HG03460 (cell line): ENCODE data around the gene UQCR11.

ENCODE experiments used
- ATAC-seq: cut with Tn5 transposase; IDR thresholded peaks from one replicate; pipeline ENCODE4 v1.9.1; 2021; ENCODE audit not compliant: unreplicated experiment

The UQCR11 gene

DNA sequence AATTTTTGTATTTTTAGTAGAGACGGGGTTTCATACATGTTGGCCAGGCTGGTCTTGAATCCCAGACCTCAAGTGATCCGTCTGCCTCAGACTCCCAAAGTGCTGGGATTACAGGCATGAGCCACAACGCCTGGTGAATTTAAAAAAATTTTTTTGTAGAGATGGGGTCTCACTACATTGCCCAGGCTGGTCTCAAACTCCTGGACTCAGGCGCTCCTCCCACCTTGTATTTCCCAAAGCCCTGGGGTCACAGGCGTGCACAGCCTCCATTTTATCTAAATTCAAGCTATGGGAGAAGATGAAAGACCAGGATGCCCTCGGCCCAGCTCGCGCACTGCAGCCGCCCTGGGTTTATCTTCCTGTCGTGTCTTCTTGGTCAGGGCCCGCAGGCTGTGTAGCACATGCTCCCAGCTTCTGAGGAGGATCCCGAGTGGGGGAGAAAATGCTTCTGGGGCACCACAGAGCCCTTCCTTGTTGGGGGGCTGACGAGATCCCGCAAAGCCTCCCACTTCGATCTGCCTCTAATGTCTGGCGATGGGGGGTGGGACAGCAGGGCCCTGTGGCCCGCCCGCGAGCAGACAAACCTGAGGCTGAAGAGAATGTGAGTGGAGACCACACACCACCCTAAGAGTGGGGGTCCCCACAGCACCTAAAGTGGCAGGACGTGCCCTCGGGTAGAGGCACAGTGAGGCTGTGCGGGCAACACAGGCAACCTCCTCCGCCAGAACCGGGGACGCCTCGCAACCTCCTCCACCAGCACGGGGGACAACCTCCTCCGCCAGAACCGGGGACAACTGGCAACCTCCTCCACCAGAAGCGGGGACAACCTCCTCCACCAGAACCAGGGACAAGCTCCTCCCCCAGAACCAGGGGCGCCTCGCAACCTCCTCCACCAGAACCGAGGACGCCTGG, 31.3 kb upstream of the UQCR11 start:
- ATAC-seq: no peak

DNA sequence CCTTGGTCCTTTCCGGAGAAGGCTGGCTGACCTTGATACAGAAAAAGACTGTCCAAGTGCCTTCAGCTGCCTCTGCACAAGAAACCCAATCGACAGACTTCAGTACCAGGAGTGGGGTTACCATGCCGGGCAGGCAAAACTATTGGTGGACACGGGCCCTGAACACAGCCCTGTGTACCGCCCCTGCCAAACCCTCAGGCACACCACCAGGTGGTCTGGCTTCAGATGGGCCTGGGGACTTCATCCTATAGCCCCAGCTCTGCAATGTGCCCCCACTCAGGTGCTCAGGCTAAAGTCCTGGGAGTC, 29.6 kb upstream of the UQCR11 start:
- ATAC-seq: no peak

DNA sequence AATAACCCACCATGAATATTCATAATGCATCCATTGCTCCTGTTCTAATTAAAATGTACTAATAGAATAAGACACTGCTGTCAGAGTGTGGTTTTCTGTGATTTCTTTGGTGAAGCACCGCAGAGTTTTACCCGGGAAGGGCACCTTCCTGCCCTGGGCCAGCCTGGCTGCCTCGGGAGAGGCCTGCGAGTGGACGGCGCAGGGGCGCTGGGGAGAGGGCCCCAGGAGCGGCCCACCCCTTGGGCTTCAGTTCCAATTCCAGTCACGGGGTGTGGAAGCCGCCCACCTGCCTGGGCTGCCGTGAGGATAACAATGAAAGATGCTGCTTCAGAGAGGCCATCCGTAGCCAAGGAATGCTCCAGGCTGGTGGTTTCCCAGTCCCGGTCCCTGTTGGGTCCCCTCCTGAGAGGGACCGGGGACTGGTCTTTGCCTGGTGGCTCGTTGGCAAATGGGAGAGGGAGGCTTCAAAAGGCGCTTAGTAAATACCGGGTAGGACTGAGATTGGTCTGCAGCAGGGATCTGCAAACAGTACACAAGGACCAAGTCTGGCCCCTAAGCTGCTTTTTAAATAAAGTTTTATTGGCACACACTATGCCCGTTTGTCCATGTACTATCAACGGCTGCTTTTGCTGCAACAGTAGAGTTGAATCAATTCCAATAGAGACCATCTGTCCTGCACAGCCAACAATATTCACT, 29.1 kb upstream of the UQCR11 start:
- no peak for ATAC-seq

DNA sequence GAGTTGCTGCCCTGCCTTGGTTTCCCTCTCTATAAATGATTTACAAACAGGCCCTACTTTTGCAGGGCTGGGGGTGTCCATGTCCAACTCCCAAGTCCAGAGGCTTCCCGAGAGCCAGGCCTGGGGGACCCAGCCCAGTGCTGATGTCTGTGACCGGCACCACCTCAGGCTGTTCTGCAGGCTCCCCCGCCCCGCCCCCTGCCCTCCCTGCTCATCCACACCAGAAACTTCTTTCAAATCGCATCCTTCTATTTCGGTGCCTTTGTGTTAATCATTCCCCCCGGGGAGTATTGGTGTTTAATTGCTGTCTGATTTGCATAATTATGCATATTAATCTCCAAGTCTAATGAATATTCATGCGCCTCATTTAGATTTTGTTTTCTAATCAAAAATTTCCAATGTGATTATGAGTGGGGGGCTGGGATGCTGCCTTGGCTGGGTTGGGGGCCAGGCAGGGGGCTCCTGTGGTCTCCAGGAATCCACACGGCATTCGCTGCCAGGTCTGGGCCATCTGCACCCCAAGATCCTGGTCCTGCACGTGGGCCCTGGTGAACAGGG, 28.1 kb upstream of the UQCR11 start:
- no peak for ATAC-seq

DNA sequence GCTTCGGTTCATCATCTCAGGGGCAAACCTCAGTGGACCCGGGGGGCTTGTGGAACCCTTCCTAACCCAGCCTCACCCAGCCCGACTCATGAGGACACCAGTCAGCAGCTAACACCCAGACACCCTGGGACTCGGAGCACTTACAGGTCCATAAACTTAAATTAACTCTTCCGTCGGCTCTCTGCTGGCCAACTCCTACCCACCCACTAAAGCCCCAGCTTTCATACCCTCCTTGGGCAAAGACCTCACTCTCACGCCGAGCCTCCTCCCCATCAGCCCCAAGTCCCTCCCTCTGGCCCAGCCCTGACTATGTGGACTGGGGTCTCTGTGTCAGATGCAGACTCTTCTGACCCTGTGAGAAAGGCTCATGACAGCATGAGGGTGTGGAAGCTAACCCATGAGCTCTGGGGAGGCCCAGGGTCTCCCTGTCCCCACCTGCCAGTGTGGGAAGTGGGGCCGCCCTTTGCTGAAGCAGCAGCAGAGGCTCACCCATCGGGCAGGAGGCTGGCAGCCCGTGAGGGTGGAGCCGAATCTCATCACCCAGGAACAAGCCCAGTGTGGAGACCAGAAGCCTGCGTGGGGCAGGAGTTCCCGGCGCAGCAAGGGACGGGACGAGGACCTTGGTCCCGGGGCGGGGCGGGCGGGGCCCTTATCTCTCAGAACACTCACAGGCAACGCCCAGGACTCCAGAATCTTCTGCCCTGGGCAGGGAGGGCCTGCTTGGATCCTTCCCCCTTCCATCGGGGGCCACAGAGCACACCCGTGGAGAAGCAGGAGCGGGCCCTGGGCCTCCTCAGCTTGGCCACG, 27.4 kb upstream of the UQCR11 start:
- ATAC-seq: no peak

DNA sequence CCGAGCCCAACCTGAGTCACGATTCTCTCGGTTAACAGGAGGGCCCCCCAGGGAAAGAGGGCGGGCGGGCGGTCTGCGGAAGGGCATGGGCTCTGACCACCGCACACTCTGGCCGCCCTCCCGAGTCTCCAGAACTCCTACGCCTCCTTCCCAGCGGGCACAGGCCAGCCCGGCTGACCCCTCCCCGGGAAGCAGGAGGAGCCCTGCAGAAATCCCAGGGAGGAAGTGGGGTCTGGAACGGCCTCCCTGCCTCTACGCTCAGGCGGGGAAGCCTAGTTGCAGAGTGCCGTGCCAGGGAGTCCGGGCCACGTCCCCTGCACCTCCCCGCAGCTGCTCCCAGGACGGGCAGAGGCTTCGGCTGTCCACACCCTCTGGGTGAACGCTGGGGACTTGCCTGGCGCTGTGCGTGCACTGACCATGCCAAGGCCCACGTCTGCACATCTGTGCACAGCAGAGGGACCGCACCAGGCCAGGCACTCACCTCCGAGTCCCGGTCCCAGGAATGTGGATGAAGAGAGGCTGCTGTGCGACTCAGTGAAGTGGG, 26.4 kb upstream of the UQCR11 start:
- ATAC-seq: no peak

DNA sequence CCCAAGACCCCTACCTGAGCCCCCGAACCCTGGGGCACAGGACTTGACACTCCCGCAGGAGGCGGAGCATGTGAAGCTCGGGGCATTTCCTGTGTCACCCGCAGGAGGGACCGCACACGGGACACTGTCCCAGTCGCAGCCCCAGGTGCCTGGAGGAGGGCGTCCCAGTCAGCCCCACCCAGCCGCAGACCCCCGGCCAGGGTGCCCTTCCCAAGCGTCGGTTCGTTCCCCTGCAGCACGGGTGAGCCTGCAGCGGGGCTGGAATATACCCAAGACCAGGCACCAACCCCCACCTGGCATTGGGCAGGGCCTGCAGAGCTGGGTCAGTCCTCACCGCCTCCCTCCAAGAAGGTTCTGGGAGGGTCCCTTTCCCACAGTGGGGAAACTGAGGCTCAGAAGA, 25.5 kb upstream of the UQCR11 start:
- no peak for ATAC-seq

DNA sequence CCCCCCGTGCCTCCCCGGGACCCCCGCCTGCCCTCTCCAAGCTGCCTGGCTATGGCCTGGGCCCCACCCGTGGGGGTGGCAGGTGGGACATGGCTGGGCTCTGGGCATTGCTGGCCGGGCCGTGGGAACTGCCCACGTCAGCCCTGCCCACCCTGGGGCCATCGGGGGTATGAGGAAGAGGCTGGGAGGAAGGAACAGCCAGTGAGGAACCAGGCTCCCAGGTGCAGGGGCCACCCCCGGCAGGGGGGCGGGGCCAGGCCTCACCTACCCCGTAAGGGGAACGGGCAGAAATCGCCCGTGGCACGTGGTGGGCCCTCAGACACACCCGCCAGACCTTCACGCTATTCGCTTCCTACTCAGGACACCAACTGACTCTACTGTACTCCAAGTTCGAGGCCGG, 24.8 kb upstream of the UQCR11 start:
- ATAC-seq: no peak

DNA sequence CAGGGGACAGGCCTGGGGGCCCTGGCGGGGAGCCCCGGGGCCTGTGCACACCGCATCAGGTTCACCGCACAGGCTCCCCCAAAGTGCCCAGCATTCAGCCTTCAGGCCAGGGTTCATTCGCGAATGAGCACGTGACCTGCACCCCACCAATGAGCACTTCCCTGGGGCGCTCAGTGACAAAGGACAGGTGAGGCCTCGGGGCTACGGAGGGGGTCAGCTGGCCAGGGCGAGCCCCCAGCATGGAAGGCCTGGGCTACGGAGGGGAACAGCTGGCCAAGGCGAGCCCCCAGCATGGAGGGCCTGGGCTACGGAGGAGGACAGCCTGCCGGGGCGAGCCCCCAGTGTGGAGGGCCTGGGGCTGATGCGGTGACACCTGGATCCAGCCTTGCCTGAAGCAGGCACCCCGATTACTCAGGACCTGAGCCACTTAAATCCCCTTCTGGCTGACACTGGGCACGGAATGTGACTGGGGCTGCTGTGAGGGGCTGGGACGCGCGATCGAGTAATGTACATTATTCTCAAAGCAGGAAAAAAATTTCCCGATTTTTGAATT, 24.1 kb upstream of the UQCR11 start:
- ATAC-seq: no peak

DNA sequence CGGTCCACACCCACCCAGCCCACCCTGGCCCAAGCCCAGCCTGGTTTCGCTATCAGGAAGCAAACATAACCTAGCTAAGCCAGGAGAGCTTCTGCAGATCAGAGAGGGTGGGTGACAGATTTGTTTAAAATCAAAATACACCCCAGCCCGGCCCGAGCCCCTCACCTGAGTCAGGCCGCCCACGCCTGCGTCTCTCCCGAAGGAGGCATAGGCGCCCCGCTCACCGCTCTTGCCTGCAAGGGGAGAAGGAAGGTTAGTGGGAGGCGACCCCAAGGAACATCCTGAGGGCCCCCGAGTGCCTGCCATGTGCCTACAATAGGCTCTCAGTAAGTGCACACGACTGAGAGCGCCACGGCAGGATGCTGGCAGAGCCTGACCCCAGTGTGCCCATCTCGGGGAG, 21.9 kb upstream of the UQCR11 start:
- no peak for ATAC-seq

DNA sequence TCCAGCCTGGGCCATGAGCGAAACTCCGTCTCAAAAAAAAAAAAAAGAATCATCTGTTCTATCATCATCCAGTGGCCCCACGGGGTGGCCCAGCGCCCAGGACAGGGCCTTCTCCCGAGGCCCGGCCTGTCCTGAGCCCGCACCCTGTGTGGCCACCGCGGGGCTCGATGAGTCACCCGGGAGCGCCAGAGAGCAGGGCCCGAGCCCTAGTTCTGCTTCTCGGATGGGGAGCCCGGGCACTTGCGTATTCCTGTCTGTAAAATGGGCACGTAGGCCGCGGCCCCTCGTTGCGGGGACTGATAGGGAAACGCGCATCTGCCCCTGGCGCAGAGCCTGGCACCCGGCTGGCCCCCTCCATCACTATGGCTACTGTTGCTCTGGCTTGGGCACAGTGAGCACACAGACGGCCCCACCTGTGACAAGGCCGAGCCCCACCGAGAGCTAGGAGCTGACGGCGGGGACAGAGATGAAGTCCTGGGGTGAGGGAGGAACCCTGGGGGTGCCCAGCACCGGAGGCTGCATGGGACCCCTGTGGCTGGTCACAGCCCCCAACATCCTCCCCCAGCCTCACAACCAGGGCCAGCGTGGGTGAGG, 21.3 kb upstream of the UQCR11 start:
- no peak for ATAC-seq

DNA sequence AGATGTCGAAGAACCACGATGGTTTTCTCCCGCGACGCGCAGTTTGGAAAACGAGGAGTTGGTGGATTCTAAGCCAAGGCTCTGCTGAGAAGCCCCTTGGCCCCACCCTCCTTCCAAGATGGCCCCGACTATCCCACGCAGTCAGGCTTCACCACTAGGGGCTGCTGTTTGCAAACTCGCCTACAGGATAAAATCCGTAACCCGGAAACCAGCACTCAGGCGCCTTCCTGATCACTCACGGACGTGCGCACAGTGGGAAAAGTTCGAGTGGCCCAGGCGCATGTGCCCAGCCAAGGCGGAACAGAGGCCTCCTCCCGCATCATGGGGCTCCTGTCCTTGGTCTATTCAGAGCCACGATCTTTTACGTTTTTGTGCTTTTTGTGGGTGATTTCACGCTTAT, 19.2 kb upstream of the UQCR11 start:
- ATAC-seq: no peak

DNA sequence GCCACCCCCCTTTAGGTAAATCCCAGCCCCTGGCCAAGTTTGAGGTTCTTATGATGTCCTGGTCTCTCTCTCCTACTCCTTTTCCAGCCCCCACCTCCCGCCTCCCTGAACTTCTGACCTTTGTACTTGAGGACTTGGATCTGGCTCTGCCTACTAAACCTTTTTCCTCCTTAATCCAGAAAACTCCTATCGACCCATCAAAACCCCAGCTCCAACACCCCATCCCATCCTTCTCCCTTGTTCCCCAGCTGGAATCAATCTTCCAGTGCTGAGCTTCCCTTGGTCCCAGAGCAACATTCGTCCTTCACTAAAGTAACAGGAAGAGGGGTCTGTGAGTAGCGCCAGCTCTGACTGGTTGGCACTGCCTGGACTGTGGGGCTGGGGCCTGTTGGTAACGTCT, 17.3 kb upstream of the UQCR11 start:
- no peak for ATAC-seq

DNA sequence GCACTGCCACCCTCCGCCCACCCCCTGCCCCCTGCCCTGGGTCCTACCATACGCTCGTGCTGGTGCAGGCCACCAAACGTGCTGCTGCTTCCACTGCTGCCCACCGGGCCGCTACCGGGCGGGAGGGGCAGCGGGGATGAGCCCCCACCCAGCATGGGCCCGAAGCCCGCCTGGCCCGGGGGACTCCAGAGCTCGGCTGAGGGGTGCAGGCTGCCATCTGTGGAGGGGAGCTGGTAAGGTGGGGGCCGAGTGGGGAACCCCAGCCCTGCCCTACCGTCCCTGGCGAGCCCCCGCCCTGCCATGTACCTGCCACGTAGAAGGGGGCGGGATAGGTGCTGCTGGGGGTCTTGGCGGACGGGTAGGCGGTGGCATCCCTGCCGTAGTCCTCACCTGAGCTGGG, 16.7 kb upstream of the UQCR11 start:
- no peak for ATAC-seq

DNA sequence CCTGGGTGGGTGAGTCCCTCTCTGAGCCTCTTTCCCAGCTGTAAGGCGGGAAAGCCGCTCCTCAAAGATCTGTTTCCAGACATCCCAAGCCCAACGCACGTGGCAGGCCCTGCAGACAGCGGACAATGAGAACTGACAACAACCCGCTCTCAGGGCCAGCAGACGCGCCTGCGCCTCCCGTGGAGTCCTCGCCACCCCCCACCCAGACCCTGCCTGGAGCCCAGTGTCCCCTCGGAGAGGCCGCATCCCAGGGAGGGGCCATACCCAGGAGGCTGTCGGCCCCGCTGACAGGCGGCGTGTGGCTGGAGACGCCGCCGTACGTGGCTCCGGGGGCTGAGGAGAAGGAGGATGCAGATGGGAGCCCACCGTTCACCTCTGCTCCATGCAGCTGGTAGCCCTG, 16.3 kb upstream of the UQCR11 start:
- no peak for ATAC-seq

DNA sequence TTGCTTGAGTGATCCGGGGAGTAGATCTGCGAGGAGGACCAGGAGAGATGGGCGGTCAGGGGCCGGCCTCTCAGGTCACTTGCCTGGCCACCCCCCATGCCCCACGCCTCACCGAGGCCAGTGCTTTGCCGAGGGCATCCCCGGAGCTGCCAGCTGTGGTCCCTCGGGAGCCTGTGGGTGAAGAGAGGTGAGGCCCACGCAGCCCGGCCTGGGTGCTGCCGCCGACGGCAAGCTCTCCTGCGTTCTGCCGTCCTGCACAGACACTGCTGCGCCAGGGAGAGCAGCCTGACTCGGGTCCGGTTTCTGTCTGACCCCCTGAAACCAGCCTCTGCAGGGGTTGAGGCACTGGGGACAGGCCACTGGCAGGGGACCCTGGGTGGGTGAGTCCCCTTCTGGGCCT, 15.8 kb upstream of the UQCR11 start:
- no peak for ATAC-seq

DNA sequence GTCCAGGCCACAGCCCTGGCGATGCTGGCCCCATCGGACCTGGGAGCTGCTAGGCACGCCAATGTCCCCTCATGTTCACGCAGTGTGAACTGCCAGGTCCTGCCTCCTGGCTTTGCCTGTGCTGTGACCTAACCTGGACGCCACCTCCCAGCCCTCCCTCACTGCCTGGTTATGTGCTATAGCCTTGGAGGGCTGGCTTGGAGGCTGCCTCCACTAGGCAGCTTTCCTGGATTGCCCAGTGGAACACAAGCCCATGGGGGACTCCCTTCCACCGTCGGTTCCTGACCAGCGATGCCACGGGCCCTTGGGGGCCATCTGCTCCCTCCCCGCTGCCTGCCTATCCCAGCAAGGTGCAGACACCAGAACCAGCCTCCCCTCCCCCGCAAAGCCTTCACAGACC, 15.2 kb upstream of the UQCR11 start:
- ATAC-seq: no peak

DNA sequence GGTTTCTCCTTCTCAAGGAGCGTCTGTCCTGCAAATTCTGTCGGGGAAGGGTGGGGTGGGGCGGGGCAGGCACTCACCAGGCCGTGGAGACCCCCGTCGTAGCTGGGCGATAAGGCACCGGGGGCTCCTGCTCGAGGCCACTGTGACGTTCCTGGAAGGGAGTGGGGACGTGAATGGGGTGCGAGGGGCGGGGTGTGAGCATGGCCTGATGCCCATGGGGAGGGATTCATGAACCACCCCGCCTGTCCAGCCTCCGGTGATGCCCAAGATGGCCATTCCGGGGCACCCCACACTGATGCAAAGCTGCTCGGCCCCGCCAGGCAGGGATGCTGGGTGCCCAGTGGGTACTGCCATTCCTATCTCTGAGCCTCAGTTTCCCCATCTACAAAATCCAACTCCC, 14.4 kb upstream of the UQCR11 start:
- ATAC-seq: no peak

DNA sequence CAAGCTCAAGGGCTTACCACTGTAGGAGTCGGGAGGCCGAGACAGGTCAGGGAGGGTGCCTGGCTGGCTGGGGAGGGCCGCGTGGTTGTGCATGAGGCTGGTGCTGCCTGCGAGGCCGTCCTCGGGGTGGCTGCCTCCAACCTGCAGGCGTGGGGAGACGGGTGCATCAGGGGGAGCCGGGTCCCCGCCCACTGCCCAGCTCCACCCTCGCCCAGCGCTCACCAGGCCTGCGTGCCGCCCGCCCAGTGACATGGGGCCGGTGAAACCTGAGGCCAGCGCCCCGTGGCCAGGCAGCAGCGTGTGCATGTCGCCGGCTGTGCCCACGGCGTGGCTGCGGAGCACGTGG, 13.8 kb upstream of the UQCR11 start:
- ATAC-seq: no peak

DNA sequence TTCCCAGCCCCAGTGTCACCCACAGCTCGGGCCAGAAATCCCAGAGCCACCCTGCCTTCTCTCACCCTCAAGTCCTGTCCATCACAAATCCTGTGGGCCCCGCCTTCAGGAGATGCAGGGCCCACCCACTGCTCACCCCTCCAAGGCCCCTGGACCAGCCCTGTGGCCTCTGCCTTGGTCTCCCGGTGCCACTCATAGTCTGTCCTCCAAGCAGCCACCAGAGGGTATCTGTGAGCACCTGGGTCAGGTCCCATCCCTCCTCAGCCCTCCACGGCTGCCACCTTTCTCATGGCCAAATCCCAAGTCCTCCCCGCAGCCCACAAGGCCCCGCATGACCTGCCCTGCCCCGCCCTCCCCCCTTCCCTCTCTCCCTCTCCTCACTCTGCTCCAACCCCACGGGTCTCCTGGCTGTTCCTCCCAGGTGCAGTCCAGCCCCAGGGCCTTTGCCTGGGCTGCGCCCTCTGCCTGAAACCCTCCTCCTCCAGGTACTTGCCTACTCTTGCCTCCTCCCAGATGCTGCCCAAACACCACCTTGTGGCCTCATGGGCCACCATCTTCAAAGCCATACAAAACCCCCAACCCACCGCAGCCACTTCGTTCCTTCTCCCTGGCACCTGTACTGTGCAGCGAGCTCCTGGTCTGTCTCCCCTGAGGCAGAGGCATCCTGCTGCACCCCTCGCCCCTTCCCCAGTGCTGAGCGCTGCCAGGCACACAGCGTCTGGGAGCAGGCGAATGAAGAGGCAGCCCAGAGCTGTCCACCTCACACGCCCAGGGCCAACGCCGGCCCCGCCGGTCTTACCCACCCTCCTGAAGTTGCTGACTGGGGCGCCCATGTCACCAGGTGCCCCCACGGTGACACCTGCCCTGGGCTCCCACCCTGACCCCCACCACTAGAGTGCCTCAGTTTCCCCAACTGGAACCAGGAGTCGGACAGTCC, 13.2 kb upstream of the UQCR11 start:
- ATAC-seq: no peak
